Mucosa of rectum (tissue), 2 donors: ENCODE results near the gene THAP4.

Source experiments
- H3K27ac ChIP-seq, 2 donors: one replicate each; pipeline ENCODE4 v1.7.0; 2013; ENCODE audit warnings: inconsistent platforms in 2 of 2, low read depth in 2 of 2, low read length in 2 of 2
- H3K27me3 ChIP-seq, 2 donors: one replicate each; pipeline ENCODE4 v1.7.0; 2013; ENCODE audit warnings: low read length in 2 of 2; ENCODE audit not compliant: control insufficient read depth in 2 of 2, insufficient read depth in 2 of 2
- H3K36me3 ChIP-seq, 2 donors: one replicate each; pipeline ENCODE4 v1.7.0; 2013; ENCODE audit warnings: low read length in 2 of 2; ENCODE audit not compliant: control insufficient read depth in 2 of 2, insufficient read depth in 2 of 2
- H3K4me1 ChIP-seq, 2 donors: one replicate each; pipeline ENCODE4 v1.7.0; 2013; ENCODE audit warnings: low read length in 2 of 2, mild to moderate bottlenecking in 1 of 2; ENCODE audit not compliant: control insufficient read depth in 2 of 2, insufficient read depth in 2 of 2
- H3K4me3 ChIP-seq, 2 donors: one replicate each; pipeline ENCODE4 v1.7.0; 2013; ENCODE audit warnings: low read length in 2 of 2
- H3K9ac ChIP-seq, 2 donors: one replicate each; pipeline ENCODE4 v1.7.0; 2013; ENCODE audit warnings: low read length in 2 of 2, low read depth in 1 of 2, mild to moderate bottlenecking in 1 of 2
- H3K9me3 ChIP-seq, 2 donors: one replicate each; pipeline ENCODE4 v1.7.0; 2013; ENCODE audit warnings: low read length in 2 of 2; ENCODE audit not compliant: control insufficient read depth in 2 of 2
- donor health status: healthy.
- donor health status: Normal muscosa, but diverticular disease.

THAP4 gene

GRCh38 chr2:241565411-241565810 is 71.5 kb downstream of the THAP4 start:
- Histone ChIP-seq H3K4me3 (no peak overlapping the region), H3K9me3 (no peaks in the 10 kb centered on the region), H3K27ac (no peak overlapping the region), H3K4me1 (peaks cover 0 to 5% of the 10 kb centered on the region in 2 donors), H3K27me3 (no peaks in the 10 kb centered on the region), H3K9ac (no peak overlapping the region), H3K36me3 (no peaks in the 10 kb centered on the region)

DNA sequence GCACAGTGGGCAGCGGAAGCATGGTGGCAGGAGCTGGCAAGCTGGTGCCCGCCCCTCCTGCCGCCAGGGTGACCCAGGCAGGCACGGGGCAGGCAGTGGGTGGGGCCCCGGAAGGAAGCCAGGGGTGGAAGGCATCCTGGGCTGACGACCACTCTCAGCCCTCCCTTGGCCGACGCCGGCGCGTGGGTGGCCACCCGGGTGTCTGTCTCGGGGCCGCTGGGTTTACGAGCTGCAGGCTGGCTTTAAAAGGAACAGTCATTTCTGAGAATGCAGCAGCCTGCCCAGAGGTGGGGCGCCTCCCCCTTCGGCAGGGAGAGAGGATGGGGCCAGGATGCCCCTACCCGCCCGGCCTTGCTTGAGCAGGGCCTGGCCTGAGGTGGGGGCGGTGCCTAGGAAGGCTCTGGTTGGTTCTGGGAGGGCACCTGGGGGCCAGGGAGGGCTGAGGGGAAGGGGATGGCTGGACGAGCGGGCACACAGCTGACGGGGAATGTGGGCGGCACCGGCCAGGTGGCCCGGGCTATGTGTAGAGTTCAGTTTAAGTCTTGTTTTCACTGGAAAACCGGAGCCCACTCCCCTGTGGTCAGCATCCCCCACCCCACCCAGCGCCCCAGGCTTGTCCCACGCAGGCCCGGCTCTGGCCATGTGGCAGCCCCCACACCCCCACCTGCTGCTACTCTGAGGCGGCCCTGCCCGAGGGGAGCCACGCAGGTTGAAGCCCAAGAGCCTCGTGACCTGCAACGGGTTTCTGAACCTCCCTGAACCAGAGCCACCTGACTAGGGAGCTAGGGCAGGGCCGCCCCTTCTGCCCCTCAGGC is 72.2 kb downstream of the THAP4 start:
- Histone ChIP-seq H3K9me3 (no peaks in the 10 kb centered on the region), H3K4me1 (peaks cover under 1 to 5% of the 10 kb centered on the region in 2 donors), H3K36me3 (no peaks in the 10 kb centered on the region), H3K4me3 (no peak overlapping the region), H3K27me3 (no peaks in the 10 kb centered on the region), H3K27ac (no peak overlapping the region), H3K9ac (no peak overlapping the region)

- H3K4me1 ChIP-seq: peaks cover 3 to 10% of the 10 kb centered on the region in 2 donors
These were observed 72.9 kb downstream of the THAP4 start for GRCh38 chr2:241563981-241564595.

GRCh38 chr2:241563571-241563980 is 73.4 kb downstream of the THAP4 start:
- H3K4me3 ChIP-seq: no peak overlapping the region
- peak overlapping the region in 1 of 2 donors; percentile 16 for H3K27ac ChIP-seq
- no peak overlapping the region for H3K9ac ChIP-seq

More at GRCh38 chr2:241563981-241564595, 72.9 kb downstream of the THAP4 start:
- Histone ChIP-seq H3K36me3 (no peaks in the 10 kb centered on the region), H3K27ac (peak overlapping the region in 1 of 2 donors; percentile 16), H3K4me3 (no peak overlapping the region), H3K9me3 (no peaks in the 10 kb centered on the region), H3K27me3 (no peaks in the 10 kb centered on the region), H3K9ac (no peak overlapping the region)

GRCh38 chr2:241563031-241563507 is 73.9 kb downstream of the THAP4 start:
- Histone ChIP-seq H3K36me3 (no peaks in the 10 kb centered on the region), H3K27me3 (peaks cover under 1 to 4% of the 10 kb centered on the region in 2 donors), H3K9me3 (no peaks in the 10 kb centered on the region), H3K9ac (no peak overlapping the region), H3K4me3 (no peak overlapping the region), H3K4me1 (peaks cover 3 to 10% of the 10 kb centered on the region in 2 donors), H3K27ac (no peak overlapping the region)

More at GRCh38 chr2:241563571-241563980, 73.4 kb downstream of the THAP4 start:
- H3K9me3 ChIP-seq: no peaks in the 10 kb centered on the region
- peaks cover 3 to 10% of the 10 kb centered on the region in 2 donors for H3K4me1 ChIP-seq
- no peaks in the 10 kb centered on the region for H3K36me3 ChIP-seq
- H3K27me3 ChIP-seq: no peaks in the 10 kb centered on the region

- Histone ChIP-seq H3K9me3 (no peaks in the 10 kb centered on the region), H3K36me3 (no peaks in the 10 kb centered on the region), H3K27me3 (peaks cover 7 to 9% of the 10 kb centered on the region in 2 donors), H3K9ac (no peak overlapping the region), H3K4me1 (peaks cover 3 to 10% of the 10 kb centered on the region in 2 donors), H3K4me3 (no peak overlapping the region), H3K27ac (no peak overlapping the region)
These were observed 74.6 kb downstream of the THAP4 start for GRCh38 chr2:241562269-241562891.

GRCh38 chr2:241561832-241562231 is 75.1 kb downstream of the THAP4 start:
- Histone ChIP-seq H3K4me1 (peaks cover 3 to 10% of the 10 kb centered on the region in 2 donors), H3K9me3 (no peaks in the 10 kb centered on the region), H3K27me3 (peaks cover 7 to 9% of the 10 kb centered on the region in 2 donors), H3K4me3 (no peak overlapping the region), H3K36me3 (no peaks in the 10 kb centered on the region), H3K9ac (no peak overlapping the region), H3K27ac (no peak overlapping the region)

DNA sequence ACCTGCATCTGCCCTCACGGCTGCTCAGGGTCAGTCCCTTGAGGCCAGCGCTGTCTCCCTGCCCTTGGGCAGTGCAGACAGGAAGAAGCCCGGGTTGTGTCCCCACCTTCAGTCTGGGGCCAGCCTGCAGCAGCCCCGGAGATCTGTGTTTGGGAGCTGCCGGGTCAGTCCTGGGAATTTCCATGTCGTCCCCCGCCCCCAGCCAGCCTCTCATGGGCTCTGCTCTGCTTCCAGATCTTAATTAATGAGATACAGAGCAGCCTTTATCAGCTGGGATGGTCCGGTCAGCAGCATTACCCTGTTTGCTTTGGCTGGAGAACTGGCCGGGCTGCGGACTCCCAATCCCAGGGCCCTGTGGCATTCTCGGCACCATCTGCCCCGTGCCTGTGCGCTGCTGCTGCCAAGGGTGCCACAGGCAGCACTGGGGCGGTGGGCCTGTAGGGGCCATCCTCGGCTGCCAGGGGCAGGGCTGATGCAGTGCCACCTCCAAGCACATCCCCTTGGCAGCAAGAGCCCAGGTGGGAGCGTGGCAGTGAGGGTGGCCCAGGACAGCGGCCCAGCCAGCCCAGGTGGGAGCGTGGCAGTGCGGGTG is 76.0 kb downstream of the THAP4 start:
- no peaks in the 10 kb centered on the region for H3K9me3 ChIP-seq
- H3K36me3 ChIP-seq: no peaks in the 10 kb centered on the region
- peaks cover 7 to 9% of the 10 kb centered on the region in 2 donors for H3K27me3 ChIP-seq
- peaks cover 3 to 10% of the 10 kb centered on the region in 2 donors for H3K4me1 ChIP-seq
- no peak overlapping the region for H3K27ac ChIP-seq
- no peak overlapping the region for H3K4me3 ChIP-seq
- H3K9ac ChIP-seq: no peak overlapping the region

DNA sequence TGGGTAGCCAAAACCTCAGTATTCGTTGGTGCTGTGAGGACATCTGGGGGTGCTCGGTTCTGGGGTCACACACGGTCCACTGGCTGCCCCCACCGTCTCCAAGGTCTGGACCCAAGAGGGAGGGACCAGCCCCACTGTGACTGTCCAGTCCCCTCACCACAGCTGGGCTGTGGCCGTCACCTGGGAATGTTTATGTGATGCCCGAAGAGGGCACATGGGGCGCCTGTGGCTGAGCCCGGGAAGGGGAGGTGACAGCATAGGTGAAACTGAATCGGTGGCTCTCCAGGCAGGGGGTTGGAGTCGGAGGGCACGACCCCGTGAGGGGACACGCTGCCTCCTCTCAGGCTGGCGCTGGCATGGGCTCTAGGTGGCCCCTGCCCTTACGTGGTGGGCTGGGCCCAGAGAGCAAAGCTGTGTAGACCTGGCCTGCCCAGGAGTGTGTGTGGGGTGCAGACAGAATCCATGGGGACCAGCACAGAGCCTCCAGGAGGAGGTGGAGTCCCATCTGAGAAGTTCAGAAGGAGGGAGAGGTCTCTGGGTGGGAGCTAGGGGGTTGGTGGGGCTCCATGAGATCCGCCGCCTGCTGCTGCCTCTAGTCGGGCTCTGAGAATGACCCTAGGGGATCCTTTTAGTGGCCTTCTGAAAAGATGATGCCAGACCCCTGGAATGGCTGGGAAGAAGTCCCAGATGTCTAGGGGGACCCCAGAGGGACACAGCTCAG is 76.6 kb downstream of the THAP4 start:
- Histone ChIP-seq H3K9ac (peak overlapping the region in 1 of 2 donors; percentile 16), H3K4me3 (peak overlapping the region in 1 of 2 donors; percentile 26), H3K36me3 (no peaks in the 10 kb centered on the region), H3K27ac (no peak overlapping the region), H3K9me3 (no peaks in the 10 kb centered on the region), H3K27me3 (peaks cover 7 to 14% of the 10 kb centered on the region in 2 donors), H3K4me1 (peaks cover 3 to 10% of the 10 kb centered on the region in 2 donors)
